Measurements from ENCODE around the gene IGSF6.

IGSF6 gene

DNA sequence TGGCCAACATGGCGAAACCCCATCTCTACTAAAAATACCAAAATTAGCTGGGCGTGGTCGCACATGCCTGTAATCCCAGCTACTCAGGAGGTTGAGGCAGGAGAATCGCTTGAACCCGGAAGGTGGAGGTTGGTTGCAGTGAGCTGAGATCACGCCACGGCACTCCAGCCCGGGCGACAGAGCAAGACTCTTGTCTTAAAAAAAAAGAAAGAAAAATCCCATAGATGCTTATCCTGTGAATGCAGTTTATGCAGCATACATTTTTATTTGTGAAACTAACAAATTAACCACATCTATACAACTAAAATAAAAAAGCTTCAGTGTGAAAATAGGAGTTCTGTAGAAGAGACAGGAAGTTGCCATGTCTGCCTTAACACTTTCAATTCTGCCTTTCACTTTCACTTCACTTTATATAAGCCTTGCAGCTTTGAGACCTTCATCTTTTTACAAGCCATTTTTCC lies 7.1 kb downstream of the IGSF6 start:
- TF ChIP-seq CTCF (IDR thresholded peaks at IDR 0.05; ENCODE audit: low read depth, low read length), result no peak
- DNase-seq (ENCODE audit: extremely low read depth, low read depth), result no peak

GRCh38 chr16:21644674-21645073 lies 7.7 kb downstream of the IGSF6 start:
- no peak for DNase-seq (ENCODE audit: extremely low read depth, low read depth)
- no peak for TF ChIP-seq CTCF (IDR thresholded peaks at IDR 0.05; ENCODE audit: low read depth, low read length)

GRCh38 chr16:21643785-21644184 lies 8.6 kb downstream of the IGSF6 start:
- no peak for TF ChIP-seq CTCF (IDR thresholded peaks at IDR 0.05; ENCODE audit: low read depth, low read length)
- no peak for DNase-seq (ENCODE audit: extremely low read depth, low read depth)

DNA sequence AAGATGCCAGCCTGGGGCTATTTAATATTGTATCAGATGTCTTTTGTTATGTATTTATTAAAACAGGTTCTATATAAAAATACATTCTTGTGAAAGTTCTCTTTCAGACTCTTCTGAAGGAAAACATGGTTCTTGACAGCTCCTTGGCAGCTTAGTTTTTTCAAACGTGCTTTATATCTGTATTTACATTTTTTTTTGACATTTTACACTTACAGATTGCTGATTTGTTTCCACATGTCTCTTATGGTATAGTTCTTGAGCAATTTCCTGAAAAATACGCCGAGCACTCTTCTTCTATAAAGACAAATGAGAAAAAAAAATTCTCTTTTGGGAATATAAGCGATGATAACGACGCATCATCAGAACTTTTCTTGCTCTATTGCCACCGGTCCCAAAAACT lies 9.5 kb downstream of the IGSF6 start:
- TF ChIP-seq CTCF (IDR thresholded peaks at IDR 0.05; ENCODE audit: low read depth, low read length), result no peak
- no peak for DNase-seq (ENCODE audit: extremely low read depth, low read depth)

DNA sequence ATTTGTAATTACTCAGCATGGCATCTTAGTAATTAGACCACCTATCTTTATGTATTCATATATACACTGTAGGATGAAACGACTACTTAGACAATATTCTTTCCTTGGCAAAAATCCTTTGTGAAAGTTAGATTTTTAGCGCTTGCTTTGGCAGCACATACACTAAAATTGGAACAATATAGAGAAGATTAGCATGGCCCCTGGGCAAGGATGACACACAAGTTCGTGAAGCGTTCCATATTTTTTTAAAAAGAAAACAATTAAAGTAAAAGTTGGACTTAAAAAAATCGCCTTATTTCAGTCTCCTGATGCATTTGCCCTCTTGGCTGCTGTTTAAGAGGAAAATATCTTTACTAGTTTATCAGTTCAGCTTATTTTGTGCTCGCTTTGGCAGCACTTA lies 10.5 kb downstream of the IGSF6 start:
- no peak for TF ChIP-seq CTCF (IDR thresholded peaks at IDR 0.05; ENCODE audit: low read depth, low read length)
- no peak for DNase-seq (ENCODE audit: extremely low read depth, low read depth)

- no peak for TF ChIP-seq CTCF (IDR thresholded peaks at IDR 0.05; ENCODE audit: low read depth, low read length)
- no peak for DNase-seq (ENCODE audit: extremely low read depth, low read depth)
Observed at GRCh38 chr16:21639493-21639892, 12.9 kb downstream of the IGSF6 start.

DNA sequence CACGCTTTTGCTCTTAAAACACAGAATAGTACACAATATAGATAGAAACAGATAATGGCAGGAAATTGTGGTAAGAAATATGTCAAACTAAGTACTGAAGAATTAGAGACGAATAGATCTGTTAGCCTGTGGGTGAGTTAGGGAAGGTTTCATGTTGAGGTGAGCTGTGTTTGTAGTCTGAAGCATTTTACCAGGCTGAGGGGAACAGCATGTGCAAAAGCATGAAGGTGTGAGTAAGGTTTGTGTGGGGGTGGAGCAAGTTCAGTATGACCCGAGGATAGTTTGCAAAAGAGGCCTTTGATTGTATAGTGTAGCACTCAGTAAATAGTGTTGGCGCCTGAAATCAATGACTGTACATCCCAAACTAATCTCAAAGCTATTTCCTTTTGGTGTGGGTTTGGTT lies 13.8 kb downstream of the IGSF6 start:
- TF ChIP-seq CTCF (IDR thresholded peaks at IDR 0.05; ENCODE audit: low read depth, low read length), result no peak
- DNase-seq (ENCODE audit: extremely low read depth, low read depth), result no peak
